Measurements from ENCODE around the gene SNX3.

The SNX3 gene

GRCh38 chr6:108200186-108200585 lies 60.7 kb downstream of the SNX3 start:
- no peak for DNase-seq

- no peak for DNase-seq
Measured at GRCh38 chr6:108198761-108199498, 61.9 kb downstream of the SNX3 start.

GRCh38 chr6:108195209-108195608 lies 65.6 kb downstream of the SNX3 start:
- no peak for DNase-seq

- no peak for DNase-seq
Measured at GRCh38 chr6:108194503-108194902, 66.3 kb downstream of the SNX3 start.

GRCh38 chr6:108193835-108194234 lies 67.0 kb downstream of the SNX3 start:
- no peak for DNase-seq

- no peak for DNase-seq
Measured at GRCh38 chr6:108193131-108193530, 67.7 kb downstream of the SNX3 start.

- no peak for DNase-seq
Measured at GRCh38 chr6:108187519-108187918, 73.3 kb downstream of the SNX3 start.

GRCh38 chr6:108186226-108186625 lies 74.6 kb downstream of the SNX3 start:
- no peak for DNase-seq

GRCh38 chr6:108180776-108181175 lies 80.1 kb downstream of the SNX3 start:
- DNase-seq = no peak

- no peak for DNase-seq
Measured at GRCh38 chr6:108180266-108180665, 80.6 kb downstream of the SNX3 start.

GRCh38 chr6:108179741-108180140 lies 81.1 kb downstream of the SNX3 start:
- no peak for DNase-seq

- DNase-seq = no peak
Measured at GRCh38 chr6:108176281-108177089, 84.4 kb downstream of the SNX3 start.

GRCh38 chr6:108175592-108176279 lies 85.1 kb downstream of the SNX3 start:
- DNase-seq = no peak

GRCh38 chr6:108175176-108175591 lies 85.7 kb downstream of the SNX3 start:
- no peak for DNase-seq

GRCh38 chr6:108174371-108175175 lies 86.3 kb downstream of the SNX3 start:
- peak; percentile 52 for DNase-seq

- DNase-seq = no peak
Measured at GRCh38 chr6:108171918-108172516, 88.8 kb downstream of the SNX3 start.

GRCh38 chr6:108171291-108171917 lies 89.4 kb downstream of the SNX3 start:
- DNase-seq = no peak

- no peak for DNase-seq
Measured at GRCh38 chr6:108170332-108171290, 90.2 kb downstream of the SNX3 start.

- no peak for DNase-seq
Measured at GRCh38 chr6:108169464-108170331, 91.1 kb downstream of the SNX3 start.
